DMS79 treated with DMSO at 0.1 percent for 48 hours (cell line): ENCODE data around the gene C1orf174.

Experiments used
- DNase-seq: peaks from one replicate; lab custom pipeline; 2025; lab: John Stamatoyannopoulos, UW

C1orf174 gene

GRCh38 chr1:3909615-3910014 is 9.5 kb upstream of the C1orf174 start:
- DNase-seq = no peak

- no peak for DNase-seq
Measured at GRCh38 chr1:3908886-3909517, 8.9 kb upstream of the C1orf174 start.

DNA sequence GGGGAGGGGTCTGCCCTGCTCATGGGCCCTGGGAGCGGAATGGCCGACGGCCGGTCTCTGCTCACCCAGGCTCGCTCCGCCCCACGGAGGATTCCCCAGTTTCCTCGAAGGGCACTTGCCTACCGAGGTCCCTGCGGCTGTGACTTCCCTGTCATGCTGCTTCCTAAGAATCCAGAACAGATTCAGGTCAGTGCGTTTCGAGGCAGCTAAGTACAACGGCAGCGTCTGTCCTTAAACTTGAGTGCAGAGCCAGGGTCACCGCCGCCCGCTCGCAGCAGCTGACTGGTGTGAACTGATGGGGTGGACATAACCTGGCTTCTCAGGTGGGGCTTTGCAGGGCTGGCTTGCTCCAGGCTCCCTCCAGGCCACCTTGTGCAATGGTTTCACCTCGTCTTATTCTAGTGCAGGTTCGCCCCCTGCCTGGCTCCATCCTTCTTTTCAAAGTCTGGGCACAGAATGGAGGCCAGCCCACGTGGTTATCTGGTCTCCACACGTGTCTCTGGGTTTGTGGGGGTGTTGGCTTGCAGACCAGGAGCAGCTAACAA is 7.6 kb upstream of the C1orf174 start:
- no peak for DNase-seq

- DNase-seq = no peak
Measured at GRCh38 chr1:3907031-3907534, 7.0 kb upstream of the C1orf174 start.

- no peak for DNase-seq
Measured at GRCh38 chr1:3906672-3907020, 6.6 kb upstream of the C1orf174 start.

- DNase-seq = no peak
Measured at GRCh38 chr1:3905953-3906671, 6.0 kb upstream of the C1orf174 start.

DNA sequence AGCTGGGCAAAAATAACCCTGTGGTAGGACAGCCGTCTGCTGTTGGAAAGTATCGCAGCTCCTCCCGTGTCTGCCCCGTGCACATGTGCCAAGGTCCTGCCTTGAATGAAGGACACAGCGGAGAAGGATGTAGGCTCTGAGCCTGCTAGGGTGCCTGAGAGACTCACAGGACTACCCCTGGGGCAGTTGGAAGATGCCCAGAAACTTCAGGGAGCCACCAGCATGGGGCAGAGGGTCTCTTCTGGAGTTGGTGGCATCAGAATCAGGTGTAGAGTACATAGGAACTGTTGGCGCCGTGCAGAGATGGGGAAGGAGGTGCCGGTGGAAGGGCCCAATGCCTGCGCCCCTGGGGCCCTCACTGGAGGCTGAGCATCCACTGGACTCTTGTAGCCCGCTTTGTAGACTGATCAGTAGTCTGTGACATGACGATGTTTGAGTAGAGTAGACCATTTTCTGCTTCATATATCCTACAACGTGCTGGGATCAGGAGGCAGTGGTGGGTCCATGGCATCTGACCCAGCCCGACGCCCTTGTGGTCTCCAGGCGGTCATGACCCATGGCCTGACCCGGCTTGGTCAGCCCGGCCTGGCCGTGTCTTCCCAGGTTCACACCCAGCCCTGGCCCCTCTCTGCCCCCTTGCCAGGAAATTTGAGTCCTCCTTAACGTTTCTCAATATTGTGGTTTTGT is 5.3 kb upstream of the C1orf174 start:
- DNase-seq = no peak

GRCh38 chr1:3904843-3905185 is 4.7 kb upstream of the C1orf174 start:
- no peak for DNase-seq

DNA sequence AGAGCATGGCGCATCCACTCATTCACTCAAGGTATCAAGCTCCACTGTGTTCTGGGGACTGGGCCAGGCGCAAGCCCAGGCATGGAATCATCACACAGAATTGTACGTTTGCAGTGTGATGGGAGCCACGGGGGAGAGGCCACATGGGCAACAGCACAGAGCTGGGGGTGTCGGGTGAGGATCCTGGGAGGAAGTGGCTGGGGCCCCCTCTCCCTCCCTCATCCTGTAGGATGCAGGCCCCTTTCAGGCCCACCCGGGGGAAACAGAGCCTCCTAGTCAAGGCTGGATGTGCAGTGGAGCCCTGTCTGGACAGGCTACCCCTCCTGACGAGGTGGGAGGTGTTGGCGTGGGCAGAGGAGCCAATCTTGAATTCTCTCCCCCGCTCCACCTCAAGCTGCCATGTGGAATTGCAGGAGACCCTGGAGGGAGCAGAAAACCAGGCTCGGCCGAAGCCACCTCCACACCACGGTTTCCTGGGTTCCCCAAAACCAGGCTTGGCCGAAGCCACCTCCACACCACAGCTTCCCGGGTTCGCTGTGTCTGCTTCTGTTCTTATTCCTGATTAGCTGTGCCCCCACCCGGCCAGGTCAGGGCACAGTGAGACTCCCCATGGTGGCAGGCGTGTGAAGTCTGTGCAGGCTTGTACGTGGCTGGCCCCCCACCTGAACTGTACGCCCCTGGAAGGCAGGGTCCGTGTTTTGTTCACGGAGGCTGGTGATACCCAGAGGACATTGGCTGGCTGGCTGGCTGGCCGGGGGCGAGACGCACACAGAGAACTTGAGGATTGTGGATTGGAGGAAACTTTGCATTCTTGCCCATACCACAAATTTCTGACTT is 4.2 kb upstream of the C1orf174 start:
- peak; percentile 36 for DNase-seq

GRCh38 chr1:3903141-3904005 is 3.3 kb upstream of the C1orf174 start:
- peak; percentile 78 for DNase-seq

- peak; percentile 69 for DNase-seq
Measured at GRCh38 chr1:3902571-3903091, 2.6 kb upstream of the C1orf174 start.

DNA sequence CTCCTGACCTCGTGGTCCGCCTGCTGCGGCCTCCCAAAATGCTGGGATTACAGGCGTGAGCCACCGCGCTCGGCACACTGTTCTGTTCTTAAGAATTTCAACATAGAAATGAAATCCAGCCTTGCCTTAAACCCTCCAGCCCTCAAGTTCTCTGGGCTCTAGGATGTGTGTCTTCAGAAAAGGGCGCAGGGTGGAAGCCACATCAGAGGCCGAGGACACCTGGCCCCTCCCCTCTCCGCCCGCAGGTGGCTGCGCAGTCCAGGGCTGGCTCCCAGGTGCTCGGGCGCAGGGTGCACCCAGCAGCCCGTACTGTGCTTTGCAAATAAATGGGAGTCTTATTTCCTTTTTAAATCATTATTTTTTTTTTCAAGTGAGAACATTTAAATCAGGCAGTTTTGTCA is 2.0 kb upstream of the C1orf174 start:
- no peak for DNase-seq

GRCh38 chr1:3900969-3901529 is 977 bp upstream of the C1orf174 start:
- DNase-seq = peak; percentile 11

DNA sequence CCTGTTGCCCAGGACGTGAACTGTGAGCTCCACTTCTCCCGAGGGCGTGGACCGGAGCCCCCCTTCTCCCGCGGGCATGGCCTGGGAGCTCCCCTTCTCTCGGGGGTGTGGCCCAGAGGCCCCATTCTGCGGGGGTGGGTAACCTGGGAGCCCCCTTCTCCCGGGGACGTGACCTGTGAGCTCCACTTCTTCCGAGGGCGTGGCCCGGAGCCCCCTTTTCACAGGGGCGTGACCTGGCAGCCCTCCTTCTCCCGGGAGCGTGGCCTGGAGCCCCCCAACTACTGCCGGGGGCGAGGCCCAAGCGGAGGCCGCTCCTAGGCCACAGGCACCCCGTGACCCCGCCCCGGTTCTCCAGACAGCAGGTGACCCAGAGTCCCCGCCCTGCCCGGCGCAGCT is 320 bp downstream of the C1orf174 start:
- DNase-seq = no peak

DNA sequence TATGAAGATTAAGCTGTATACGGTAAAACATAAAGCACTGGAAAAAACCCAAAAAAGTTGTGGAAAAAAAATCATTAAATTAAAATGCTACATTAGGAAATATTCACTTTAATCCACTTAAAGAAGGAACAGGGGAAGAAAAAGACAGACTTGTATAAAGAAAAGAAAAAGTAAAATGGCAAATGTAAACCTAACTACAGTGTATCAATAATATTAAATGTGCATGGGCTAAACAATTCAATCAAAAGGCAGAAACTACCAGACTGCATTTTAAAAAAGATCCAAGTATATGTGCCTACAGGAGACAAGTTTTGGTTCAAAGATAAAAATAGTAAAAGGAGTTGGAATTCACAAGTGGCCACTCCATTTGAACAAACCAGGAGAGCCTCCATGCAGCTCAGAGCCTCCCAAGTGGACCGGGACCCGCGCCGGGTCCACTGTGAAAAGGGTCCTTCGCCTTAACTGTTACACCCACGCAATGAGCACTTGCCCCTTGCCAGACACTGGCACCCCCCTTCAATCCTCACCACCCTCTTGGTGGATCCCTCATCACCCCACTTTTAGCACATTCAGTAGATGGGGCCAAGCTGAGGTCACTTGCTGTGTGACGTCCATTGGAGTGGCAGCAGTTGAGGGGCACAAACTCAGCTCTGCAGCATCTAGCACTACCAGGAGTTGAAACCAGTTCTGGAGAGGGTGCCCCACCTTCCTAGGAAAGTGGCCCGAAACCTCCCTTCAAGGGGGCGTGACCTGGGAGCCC is 898 bp downstream of the C1orf174 start:
- peak; percentile 24 for DNase-seq

DNA sequence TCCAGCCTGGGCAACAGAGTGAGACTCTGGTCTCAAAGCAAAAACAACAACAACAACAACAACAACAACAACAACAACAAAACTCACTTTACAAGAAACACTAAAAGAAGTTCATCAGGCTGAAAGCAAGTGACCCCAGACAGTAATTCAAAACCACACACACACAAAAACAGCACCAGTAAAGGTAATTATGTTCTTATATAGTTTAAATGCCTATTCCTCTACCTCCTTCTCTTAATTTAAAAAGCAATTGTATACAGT is 1.7 kb downstream of the C1orf174 start:
- DNase-seq = no peak

GRCh38 chr1:3896396-3897000 is 3.6 kb downstream of the C1orf174 start:
- DNase-seq = no peak

DNA sequence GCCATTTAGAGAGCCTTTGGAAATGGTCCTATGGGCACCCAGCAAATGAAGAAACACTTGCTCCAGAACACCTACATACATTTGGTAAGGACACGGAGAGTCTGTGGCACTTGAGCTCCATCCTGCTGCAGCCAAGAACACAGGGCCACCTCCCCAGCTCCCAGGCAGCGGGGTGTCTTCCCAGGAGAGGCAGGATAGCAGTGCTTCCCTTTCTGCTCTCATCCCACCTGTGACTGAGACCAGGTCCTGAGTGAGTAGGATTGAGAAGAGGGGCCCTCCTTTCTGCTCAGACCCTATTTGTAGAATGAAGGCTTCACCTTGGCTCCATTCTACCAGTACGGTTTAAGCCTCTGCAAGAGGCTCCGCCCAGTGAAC is 4.1 kb downstream of the C1orf174 start:
- DNase-seq = no peak

- no peak for DNase-seq
Measured at GRCh38 chr1:3895279-3895950, 4.7 kb downstream of the C1orf174 start.
